IPS-NIHi11 (cell line): ENCODE measurements around the gene GPR50.
A peak's percentile ranks its signal among the peaks of the same experiment; 100 is the strongest.

Experiments
- DNase-seq: peaks from one replicate; pipeline ENCODE4 v3.0.0; 2012; ENCODE audit warnings: mixed read lengths, low spot score

Gene GPR50

GRCh38 chrX:151227627-151228026, 51.2 kb downstream of the GPR50 start:
- DNase-seq: peak; percentile 24

- DNase-seq: no peak
These were observed 52.6 kb downstream of the GPR50 start for GRCh38 chrX:151228935-151229334.
